Transverse colon (tissue), 3 donors: ENCODE results near the gene CCDC141.
"Not testable (repeated sequence)": the region's sequence is repeated elsewhere in the genome, so short reads cannot be mapped to it uniquely, and the experiment has no call there.

Experiments
- EP300 ChIP-seq: sonication (generic); formaldehyde crosslinking; IDR thresholded peaks from one replicate; pipeline ENCODE4 v1.6.1; 2017; ENCODE audit warnings: antibody characterized with exemption, low read depth
- TF ChIP-seq, protein P1 (sequence below), 5 experiments: fragments of 200-600 bp in 3 of 5; fragments of 450-650 bp in 2 of 5; sonication (generic) in 3 of 5; IDR thresholded peaks; 1 replicate in 2 of 5; 2 replicates in 3 of 5; pipeline ENCODE4 v1.5.1; 2016 to 2017; ENCODE audit warnings: antibody characterized with exemption in 5 of 5, inconsistent platforms in 3 of 5, mild to moderate bottlenecking in 2 of 5, moderate library complexity in 1 of 5

DNA sequence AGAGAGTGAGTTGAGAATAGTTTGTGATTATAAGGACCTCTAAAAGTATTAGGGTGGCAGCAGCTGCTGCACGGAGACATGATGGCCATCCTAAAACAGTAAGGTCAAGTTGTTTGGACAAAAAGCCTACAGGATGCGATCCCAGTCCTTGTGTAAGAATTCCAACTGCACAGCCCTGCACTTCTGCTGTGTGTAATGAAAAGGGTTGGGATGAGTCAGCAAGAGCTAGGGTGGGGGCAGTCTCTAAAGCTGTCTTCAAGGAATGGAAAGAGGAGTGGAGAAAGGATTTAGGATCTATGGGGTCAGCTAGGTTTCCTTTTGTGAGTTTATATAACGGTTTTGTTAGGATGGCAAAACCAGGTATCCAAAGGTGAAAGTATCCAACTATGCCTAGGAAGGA lies 3.6 kb upstream of the CCDC141 start:
- TF ChIP-seq, protein P1, sequence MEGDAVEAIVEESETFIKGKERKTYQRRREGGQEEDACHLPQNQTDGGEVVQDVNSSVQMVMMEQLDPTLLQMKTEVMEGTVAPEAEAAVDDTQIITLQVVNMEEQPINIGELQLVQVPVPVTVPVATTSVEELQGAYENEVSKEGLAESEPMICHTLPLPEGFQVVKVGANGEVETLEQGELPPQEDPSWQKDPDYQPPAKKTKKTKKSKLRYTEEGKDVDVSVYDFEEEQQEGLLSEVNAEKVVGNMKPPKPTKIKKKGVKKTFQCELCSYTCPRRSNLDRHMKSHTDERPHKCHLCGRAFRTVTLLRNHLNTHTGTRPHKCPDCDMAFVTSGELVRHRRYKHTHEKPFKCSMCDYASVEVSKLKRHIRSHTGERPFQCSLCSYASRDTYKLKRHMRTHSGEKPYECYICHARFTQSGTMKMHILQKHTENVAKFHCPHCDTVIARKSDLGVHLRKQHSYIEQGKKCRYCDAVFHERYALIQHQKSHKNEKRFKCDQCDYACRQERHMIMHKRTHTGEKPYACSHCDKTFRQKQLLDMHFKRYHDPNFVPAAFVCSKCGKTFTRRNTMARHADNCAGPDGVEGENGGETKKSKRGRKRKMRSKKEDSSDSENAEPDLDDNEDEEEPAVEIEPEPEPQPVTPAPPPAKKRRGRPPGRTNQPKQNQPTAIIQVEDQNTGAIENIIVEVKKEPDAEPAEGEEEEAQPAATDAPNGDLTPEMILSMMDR (IDR thresholded peaks at IDR 0.05), result not testable (repeated sequence)
- TF ChIP-seq EP300, result not testable (repeated sequence)
